Naive thymus-derived CD8-positive, alpha-beta T cell (primary cell): ENCODE data around the gene FAM181A. TPM values are rescaled to one million over a fixed set of nuclear protein-coding genes. Genes with fewer than 3 reads are reported as not detected.

Experiments
- ATAC-seq, 2 donors: fragments of 150-1000 bp; cut with Tn5 transposase in 1 of 2; sonication (Bioruptor Pico), chemical (Tn5 transposase) in 1 of 2; 1 replicate in 1 of 2; 2 replicates in 1 of 2; pipeline ENCODE4 v1.10.0; 2021; ENCODE audit warnings: mild to moderate bottlenecking in 2 of 2, moderate library complexity in 2 of 2
- POLR2A ChIA-PET: fragments of 350-600 bp; sonication (Branson Sonifier 250); formaldehyde crosslinking; loops from one replicate; lab custom pipeline; 2021; ENCODE audit warnings: antibody characterized with exemption; lab: Charles Lee
- DNase-seq, 10 donors: peaks; one replicate each; pipeline versions ENCODE4 v3.0.0 to v3.0.0-alpha.2; 2020 to 2022
- H3K27ac Mint-ChIP-seq, 10 donors: one replicate each; pipeline ENCODE4 v1.8.0; 2020 to 2022; ENCODE audit warnings: mild to moderate bottlenecking in 10 of 10, mixed read lengths in 10 of 10, moderate library complexity in 4 of 10, inconsistent platforms in 1 of 10
- H3K27me3 Mint-ChIP-seq, 5 donors: one replicate each; pipeline ENCODE4 v1.8.0; 2021 to 2022; ENCODE audit warnings: mixed read lengths in 5 of 5
- H3K36me3 Mint-ChIP-seq, 3 donors: one replicate each; pipeline ENCODE4 v1.8.0; 2020 to 2022; ENCODE audit warnings: mixed read lengths in 3 of 3, mild to moderate bottlenecking in 2 of 3, inconsistent platforms in 1 of 3
- H3K4me1 Mint-ChIP-seq, 4 donors: one replicate each; pipeline ENCODE4 v1.8.0; 2021 to 2022; ENCODE audit warnings: mixed read lengths in 4 of 4
- H3K4me3 Mint-ChIP-seq, 10 donors: one replicate each; pipeline ENCODE4 v1.8.0; 2020 to 2022; ENCODE audit warnings: mild to moderate bottlenecking in 10 of 10, mixed read lengths in 10 of 10, moderate library complexity in 6 of 10, inconsistent platforms in 1 of 10
- H3K9me3 Mint-ChIP-seq, 9 donors: one replicate each; pipeline ENCODE4 v1.8.0; 2020 to 2022; ENCODE audit warnings: mixed read lengths in 9 of 9, mild to moderate bottlenecking in 3 of 9, inconsistent platforms in 1 of 9, moderate library complexity in 1 of 9
- polyA plus RNA-seq, 3 donors: library from polyadenylated mRNA; unstranded; fragments of 300-500 nt; fragmentation: Illumina TruSeq; gene quantifications; one replicate each; pipeline ENCODE4 v1.2.3, GENCODE V29; 2021
- total RNA-seq, 8 experiments: library from RNA in 2 of 8; stranded (reverse) in 2 of 8; gene quantifications; one replicate each; pipeline ENCODE4 v1.2.3 and lab custom pipeline; 2021 to 2026

The FAM181A gene
- total and polyA plus RNA-seq, 5 experiments from 2014 or later, result not detected

- Mint-ChIP-seq H3K36me3 (no peaks in the 10 kb centered on the region), H3K4me3 (no peak overlapping the region), H3K9me3 (no peaks in the 10 kb centered on the region), H3K27ac (no peak overlapping the region), H3K27me3 (peaks cover 0 to 2% (median 0%) of the 10 kb centered on the region in 5 donors), H3K4me1 (no peaks in the 10 kb centered on the region)
- DNase-seq, result no peak
- no peak for ATAC-seq
- POLR2A ChIA-PET, result no interaction called here
These were observed 1.7 kb upstream of the FAM181A start for GRCh38 chr14:93925374-93925895.

DNA sequence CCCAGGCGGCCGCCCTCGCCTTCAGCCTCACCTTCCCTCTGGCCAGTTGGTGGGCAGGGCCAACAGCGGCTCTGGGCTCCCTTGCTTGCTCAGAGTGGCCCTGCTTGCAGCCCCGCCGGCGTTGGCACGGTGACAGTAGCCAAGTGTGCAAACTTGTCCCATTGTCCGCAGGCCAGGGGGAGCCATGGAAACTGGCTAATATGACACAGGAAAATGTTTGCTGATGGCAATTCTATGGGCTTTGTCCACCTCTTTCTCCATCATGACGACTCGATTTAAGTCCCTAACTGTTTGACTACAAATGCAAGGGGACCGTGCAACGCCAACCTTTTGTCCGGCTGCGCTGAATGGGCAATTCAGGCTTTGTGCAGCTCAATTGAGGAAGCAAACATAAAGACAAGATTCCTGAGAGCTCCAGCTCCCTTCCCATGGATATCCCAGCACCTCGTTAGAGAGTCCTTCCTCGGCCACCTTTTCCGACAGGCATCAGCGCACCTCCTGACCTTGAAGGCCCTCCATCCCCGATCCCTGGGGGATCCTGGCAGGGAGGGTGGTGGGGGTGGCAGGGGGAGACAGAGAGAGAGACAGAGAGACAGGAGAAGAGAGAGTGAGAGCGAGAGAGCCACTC, 785 bp upstream of the FAM181A start:
- H3K9me3 Mint-ChIP-seq, result no peaks in the 10 kb centered on the region
- no peak overlapping the region for H3K27ac Mint-ChIP-seq
- H3K4me1 Mint-ChIP-seq, result no peaks in the 10 kb centered on the region
- no peaks in the 10 kb centered on the region for H3K27me3 Mint-ChIP-seq
- H3K4me3 Mint-ChIP-seq, result no peak overlapping the region
- POLR2A ChIA-PET, result no interaction called here
- no peaks in the 10 kb centered on the region for H3K36me3 Mint-ChIP-seq
- no peak for ATAC-seq
- peak in 1 of 10 donors; percentile 19 for DNase-seq

DNA sequence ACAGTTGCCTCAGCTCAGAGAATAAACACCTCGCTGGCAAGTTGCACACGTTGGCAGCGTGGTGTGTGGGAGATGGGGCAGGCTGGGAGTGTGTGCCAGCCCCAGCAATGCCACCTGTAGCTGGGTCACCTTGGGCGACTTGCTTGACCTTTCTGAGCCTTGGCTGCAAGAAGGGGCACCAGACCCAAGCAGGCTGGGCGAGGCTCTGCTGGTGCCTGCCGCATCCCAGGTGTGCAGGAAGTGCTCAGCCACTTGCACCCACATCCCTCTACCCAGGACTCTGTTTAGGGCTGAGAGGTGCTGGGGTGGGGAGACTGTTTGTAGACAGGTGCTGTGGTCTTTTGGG, 629 bp downstream of the FAM181A start:
- Mint-ChIP-seq H3K27ac (no peak overlapping the region), H3K4me1 (no peaks in the 10 kb centered on the region), H3K9me3 (no peaks in the 10 kb centered on the region), H3K4me3 (no peak overlapping the region), H3K36me3 (no peaks in the 10 kb centered on the region), H3K27me3 (no peaks in the 10 kb centered on the region)
- ATAC-seq, result no peak
- no peak for DNase-seq
- POLR2A ChIA-PET, result no interaction called here

DNA sequence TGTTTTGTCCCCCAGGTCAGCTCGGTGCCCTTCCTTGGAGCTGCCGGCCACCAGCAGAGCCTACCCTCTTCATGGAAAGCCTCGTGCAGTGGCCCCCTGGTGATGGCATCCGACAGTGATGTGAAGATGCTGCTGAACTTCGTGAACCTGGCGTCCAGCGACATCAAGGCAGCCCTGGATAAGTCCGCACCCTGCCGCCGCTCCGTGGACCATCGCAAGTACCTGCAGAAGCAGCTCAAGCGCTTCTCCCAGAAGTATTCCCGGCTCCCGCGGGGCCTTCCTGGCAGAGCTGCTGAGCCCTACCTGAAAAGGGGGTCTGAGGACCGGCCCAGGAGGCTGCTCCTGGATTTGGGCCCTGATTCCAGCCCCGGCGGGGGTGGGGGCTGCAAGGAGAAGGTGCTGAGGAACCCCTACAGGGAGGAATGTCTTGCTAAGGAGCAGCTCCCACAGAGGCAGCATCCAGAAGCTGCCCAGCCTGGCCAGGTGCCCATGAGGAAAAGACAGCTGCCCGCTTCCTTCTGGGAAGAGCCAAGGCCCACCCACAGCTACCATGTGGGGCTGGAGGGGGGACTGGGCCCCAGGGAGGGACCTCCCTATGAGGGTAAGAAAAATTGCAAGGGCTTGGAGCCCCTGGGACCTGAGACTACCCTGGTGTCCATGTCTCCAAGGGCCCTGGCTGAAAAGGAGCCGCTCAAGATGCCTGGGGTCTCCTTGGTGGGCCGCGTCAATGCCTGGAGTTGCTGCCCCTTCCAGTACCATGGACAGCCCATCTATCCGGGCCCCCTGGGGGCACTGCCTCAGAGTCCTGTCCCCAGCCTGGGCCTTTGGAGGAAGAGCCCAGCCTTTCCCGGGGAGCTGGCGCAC, 1.3 kb downstream of the FAM181A start:
- Mint-ChIP-seq H3K4me3 (no peak overlapping the region), H3K4me1 (no peaks in the 10 kb centered on the region), H3K9me3 (no peaks in the 10 kb centered on the region), H3K27ac (no peak overlapping the region), H3K36me3 (no peaks in the 10 kb centered on the region), H3K27me3 (no peaks in the 10 kb centered on the region)
- POLR2A ChIA-PET, result no interaction called here
- DNase-seq (no peak), ATAC-seq (no peak)

- Mint-ChIP-seq H3K9me3 (no peaks in the 10 kb centered on the region), H3K4me3 (no peak overlapping the region), H3K36me3 (no peaks in the 10 kb centered on the region), H3K4me1 (no peaks in the 10 kb centered on the region), H3K27ac (no peak overlapping the region), H3K27me3 (peaks cover 0 to under 1% (median 0%) of the 10 kb centered on the region in 5 donors)
- ATAC-seq (no peak), DNase-seq (no peak)
- POLR2A ChIA-PET, result no interaction called here
These were observed 1.9 kb downstream of the FAM181A start for GRCh38 chr14:93929048-93929535.

DNA sequence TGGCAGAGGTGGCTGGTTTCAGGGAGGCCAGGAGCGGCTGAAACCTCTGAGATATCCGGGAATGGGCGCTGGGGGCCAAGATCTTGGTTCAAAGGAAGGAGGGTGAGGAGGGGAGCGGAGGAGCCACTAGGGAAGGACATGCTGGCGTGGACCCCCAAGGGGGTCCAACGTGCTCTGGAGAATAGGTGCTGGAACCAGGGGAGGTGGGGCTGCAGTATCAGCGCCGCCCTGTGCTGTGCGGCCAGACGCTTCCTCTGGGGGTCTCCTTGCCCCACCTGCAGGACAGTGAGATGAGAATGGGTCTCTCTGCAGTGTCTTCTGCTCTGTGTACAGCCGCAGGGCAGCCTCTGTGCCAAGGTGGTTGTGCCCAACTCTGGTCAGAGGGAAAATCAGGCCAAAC, 2.5 kb downstream of the FAM181A start:
- POLR2A ChIA-PET, result no interaction called here
- H3K27me3 Mint-ChIP-seq, result peaks cover 0 to 5% (median 0%) of the 10 kb centered on the region in 5 donors
- ATAC-seq (no peak), DNase-seq (no peak)
- H3K36me3 Mint-ChIP-seq, result no peaks in the 10 kb centered on the region
- no peaks in the 10 kb centered on the region for H3K4me1 Mint-ChIP-seq
- H3K9me3 Mint-ChIP-seq, result no peaks in the 10 kb centered on the region
- H3K27ac Mint-ChIP-seq, result no peak overlapping the region
- H3K4me3 Mint-ChIP-seq, result no peak overlapping the region

GRCh38 chr14:93930296-93930988, 3.3 kb downstream of the FAM181A start:
- Mint-ChIP-seq H3K4me3 (no peak overlapping the region), H3K27ac (no peak overlapping the region), H3K27me3 (peaks cover 0 to 7% (median 0%) of the 10 kb centered on the region in 5 donors), H3K36me3 (no peaks in the 10 kb centered on the region), H3K4me1 (no peaks in the 10 kb centered on the region), H3K9me3 (no peaks in the 10 kb centered on the region)
- ATAC-seq, result no peak
- POLR2A ChIA-PET, result no interaction called here
- no peak for DNase-seq

DNA sequence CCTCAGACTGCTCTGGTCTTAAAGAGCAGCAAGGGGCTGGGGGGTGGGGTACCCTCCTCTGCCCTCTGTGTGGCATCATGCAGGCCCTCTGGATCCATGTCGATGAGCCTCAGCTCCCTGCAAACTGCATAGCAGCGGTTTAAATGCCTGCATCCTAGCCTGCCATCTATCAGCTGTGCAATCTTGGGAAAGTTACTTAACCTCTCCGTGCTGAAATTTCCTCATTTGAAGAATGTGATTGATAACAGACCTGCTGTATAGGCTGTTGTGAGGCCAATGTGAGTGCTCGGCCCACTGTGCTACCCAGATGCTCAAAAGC, 3.8 kb downstream of the FAM181A start:
- H3K4me1 Mint-ChIP-seq, result no peaks in the 10 kb centered on the region
- DNase-seq (no peak), ATAC-seq (no peak)
- peaks cover 0 to 7% (median 0%) of the 10 kb centered on the region in 5 donors for H3K27me3 Mint-ChIP-seq
- H3K9me3 Mint-ChIP-seq, result no peaks in the 10 kb centered on the region
- H3K36me3 Mint-ChIP-seq, result no peaks in the 10 kb centered on the region
- H3K4me3 Mint-ChIP-seq, result no peak overlapping the region
- POLR2A ChIA-PET, result no interaction called here
- H3K27ac Mint-ChIP-seq, result no peak overlapping the region

- Mint-ChIP-seq H3K27ac (no peak overlapping the region), H3K36me3 (no peaks in the 10 kb centered on the region), H3K27me3 (peaks cover 0 to 7% (median 4%) of the 10 kb centered on the region in 5 donors), H3K9me3 (no peaks in the 10 kb centered on the region), H3K4me1 (peaks cover 0 to 2% (median 0%) of the 10 kb centered on the region in 4 donors), H3K4me3 (no peak overlapping the region)
- POLR2A ChIA-PET, result no interaction called here
- ATAC-seq (no peak), DNase-seq (no peak)
These were observed 5.5 kb downstream of the FAM181A start for GRCh38 chr14:93932642-93933041.

DNA sequence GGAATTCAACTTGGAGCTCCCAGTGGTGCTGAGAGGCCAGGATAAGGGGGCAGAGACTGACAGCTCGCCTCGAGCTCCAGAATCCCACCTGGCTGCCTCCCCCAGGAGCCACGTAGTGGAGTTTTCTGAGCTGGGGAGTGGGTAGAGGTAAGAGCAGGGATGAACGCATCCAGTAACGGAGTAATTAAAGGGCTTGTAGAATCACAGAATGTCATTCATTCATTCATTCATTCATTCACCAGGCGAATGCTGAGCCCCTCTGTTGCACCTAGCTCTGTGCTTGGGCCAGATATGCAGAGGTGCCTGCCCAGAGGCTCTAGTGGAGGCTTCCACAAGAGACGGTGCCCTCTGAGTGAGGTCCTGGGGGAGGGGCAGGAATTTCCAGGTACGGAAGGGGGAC, 8.1 kb downstream of the FAM181A start:
- Mint-ChIP-seq H3K36me3 (no peaks in the 10 kb centered on the region), H3K27me3 (peaks cover 2 to 21% (median 7%) of the 10 kb centered on the region in 5 donors), H3K4me1 (peaks cover 0 to 7% (median 2%) of the 10 kb centered on the region in 4 donors), H3K4me3 (no peak overlapping the region), H3K9me3 (no peaks in the 10 kb centered on the region), H3K27ac (no peak overlapping the region)
- ATAC-seq (no peak), DNase-seq (no peak)
- POLR2A ChIA-PET, result no interaction called here

DNA sequence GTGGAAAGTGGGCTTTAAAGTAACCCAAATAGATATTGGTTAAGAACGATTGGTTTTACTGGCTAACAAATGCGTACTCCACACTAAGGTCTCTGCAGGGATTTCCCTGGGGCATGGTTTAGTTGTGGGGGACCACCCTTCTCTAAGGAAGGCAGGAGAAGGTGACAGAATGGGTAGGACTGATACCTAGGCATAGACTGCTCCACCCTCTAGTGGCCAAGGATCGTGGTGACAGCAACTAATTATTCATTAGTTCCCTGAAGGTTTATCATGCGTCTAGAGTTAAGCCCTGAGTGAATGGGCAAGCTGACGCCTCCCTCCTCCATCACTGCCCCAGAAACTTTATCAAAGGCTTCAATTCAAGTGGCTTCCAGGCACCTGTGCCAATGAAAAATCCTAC, 9.1 kb downstream of the FAM181A start:
- Mint-ChIP-seq H3K4me1 (peaks cover 0 to 12% (median 3%) of the 10 kb centered on the region in 4 donors), H3K9me3 (no peaks in the 10 kb centered on the region), H3K27ac (no peak overlapping the region), H3K36me3 (no peaks in the 10 kb centered on the region), H3K27me3 (peaks cover 5 to 24% (median 12%) of the 10 kb centered on the region in 5 donors), H3K4me3 (no peak overlapping the region)
- DNase-seq (peak in 1 of 10 donors; percentile 13), ATAC-seq (peak in 1 of 2 donors; percentile 25)
- POLR2A ChIA-PET, result interaction anchor here (0.6 kb wide), 1 partner anchor 105 kb away, joined by 3 read pairs; no protein-coding TSS in a partner anchor

DNA sequence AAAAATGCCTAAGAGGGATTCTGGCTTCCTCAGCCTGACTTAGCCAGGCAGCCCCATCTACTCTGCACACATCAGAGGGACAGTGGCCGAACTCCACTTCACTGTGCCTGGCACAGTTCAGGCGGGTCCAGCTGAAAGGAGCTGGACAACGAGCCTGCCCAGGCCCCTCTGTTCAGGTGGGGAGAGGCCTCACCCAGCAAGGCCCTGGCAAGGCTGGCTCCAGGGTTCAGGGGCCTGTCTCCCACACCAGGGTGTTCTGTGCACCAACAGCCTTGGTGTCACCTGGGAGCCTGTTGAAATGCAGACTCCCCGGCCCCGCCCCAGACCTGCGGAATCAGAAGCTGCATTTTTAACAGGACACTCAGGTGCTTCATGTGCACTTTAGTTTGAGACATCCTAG, 9.8 kb downstream of the FAM181A start:
- POLR2A ChIA-PET, result no interaction called here
- Mint-ChIP-seq H3K27me3 (peaks cover 5 to 24% (median 14%) of the 10 kb centered on the region in 5 donors), H3K4me3 (no peak overlapping the region), H3K9me3 (no peaks in the 10 kb centered on the region), H3K36me3 (no peaks in the 10 kb centered on the region), H3K4me1 (peaks cover 0 to 12% (median 3%) of the 10 kb centered on the region in 4 donors), H3K27ac (no peak overlapping the region)
- ATAC-seq, result no peak
- no peak for DNase-seq

- POLR2A ChIA-PET, result no interaction called here
- H3K27me3 Mint-ChIP-seq, result peaks cover 5 to 24% (median 14%) of the 10 kb centered on the region in 5 donors
- H3K4me1 Mint-ChIP-seq, result peaks cover 0 to 12% (median 3%) of the 10 kb centered on the region in 4 donors
- DNase-seq (no peak), ATAC-seq (no peak)
- H3K9me3 Mint-ChIP-seq, result no peaks in the 10 kb centered on the region
- H3K4me3 Mint-ChIP-seq, result peak overlapping the region in 4 of 10 donors; percentile 37 to 56 (median 50)
- H3K27ac Mint-ChIP-seq, result peak overlapping the region in 2 of 10 donors; percentile 11 to 63
- no peaks in the 10 kb centered on the region for H3K36me3 Mint-ChIP-seq
These were observed 10.4 kb downstream of the FAM181A start for GRCh38 chr14:93937519-93937918.
